PFSK-1 (cell line): ENCODE measurements around the gene TMEFF1.

Experiments
- FOXP2 ChIP-seq: optimal IDR thresholded peaks from 2 replicates; pipeline ENCODE3; 2011; ENCODE audit warnings: borderline replicate concordance, control low read depth, inconsistent platforms; ENCODE audit not compliant: insufficient read depth; ENCODE audit errors: extremely low read length, extremely low read depth
- POLR2AphosphoS5 ChIP-seq: IDR thresholded peaks from 2 replicates; pipeline ENCODE4 v1.6.1; 2012; ENCODE audit warnings: low read depth, mild to moderate bottlenecking, control low read depth, low read length, moderate library complexity
- REST ChIP-seq, 2 experiments: IDR thresholded peaks; 2 replicates each; pipeline versions ENCODE4 v1.6.1 to v1.8.0; 2011 to 2012; ENCODE audit warnings: low read depth in 2 of 2, low read length in 2 of 2, control low read depth in 1 of 2, inconsistent platforms in 1 of 2, mild to moderate bottlenecking in 1 of 2, moderate library complexity in 1 of 2; ENCODE audit not compliant: insufficient read depth in 1 of 2
- SIN3A ChIP-seq: IDR thresholded peaks from 2 replicates; pipeline ENCODE4 v1.6.1; 2012; ENCODE audit warnings: mild to moderate bottlenecking, low read length, moderate library complexity, borderline replicate concordance; ENCODE audit not compliant: insufficient read depth
- TAF1 ChIP-seq: IDR thresholded peaks from 2 replicates; pipeline ENCODE4 v1.6.1; 2012; ENCODE audit warnings: low read length, control low read depth, borderline replicate concordance; ENCODE audit not compliant: insufficient read depth

Gene TMEFF1

GRCh38 chr9:100474924-100475276 lies 2.0 kb downstream of the TMEFF1 start:
- no peak for TF ChIP-seq SIN3A
- no peak for TF ChIP-seq REST (IDR thresholded peaks at IDR 0.05; ENCODE audit: insufficient read depth in 1 of 2, low read depth in 2 of 2, low read length in 2 of 2)
- TF ChIP-seq FOXP2: no peak
- no peak for TF ChIP-seq TAF1
- no peak for TF ChIP-seq POLR2AphosphoS5

DNA sequence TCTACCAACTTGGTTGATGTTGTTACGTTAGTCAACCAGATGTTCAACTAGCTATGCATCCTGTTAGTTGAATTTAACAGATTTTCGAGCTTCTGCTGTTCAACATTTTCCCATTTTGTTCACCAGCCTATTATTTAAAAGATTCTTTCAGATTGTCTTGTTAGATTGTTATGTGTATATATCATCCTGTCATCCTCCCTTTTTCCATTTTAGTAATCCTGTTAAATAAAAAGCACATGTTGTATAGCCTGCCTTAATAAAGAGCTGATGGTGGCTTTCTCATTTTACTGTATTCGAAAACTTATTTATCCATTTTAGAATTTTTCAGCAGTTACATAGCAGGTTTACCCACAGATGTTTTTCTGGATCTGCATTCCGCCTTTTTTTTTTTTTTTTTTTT lies 4.3 kb downstream of the TMEFF1 start:
- TF ChIP-seq TAF1: no peak
- TF ChIP-seq POLR2AphosphoS5: no peak
- TF ChIP-seq SIN3A: no peak

DNA sequence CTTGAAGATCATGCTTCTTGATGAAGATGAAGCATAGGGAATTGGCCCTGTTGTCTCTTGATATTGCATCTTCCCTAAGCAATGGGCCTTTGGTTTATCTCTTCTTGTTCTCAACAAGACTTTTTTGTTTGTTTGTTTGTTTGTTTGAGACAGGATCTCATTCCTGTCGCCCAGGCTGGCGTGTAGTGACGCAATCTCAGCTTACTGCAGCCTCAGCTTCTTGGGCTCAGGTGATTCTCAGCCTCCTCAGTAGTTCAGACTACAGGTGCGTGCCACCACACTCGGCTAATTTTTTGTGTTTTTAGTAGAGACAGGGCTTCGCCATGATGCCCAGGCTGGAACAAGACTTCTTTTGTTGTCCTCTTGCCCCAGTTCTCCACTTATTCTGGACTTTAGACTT lies 5.2 kb downstream of the TMEFF1 start:
- no peak for TF ChIP-seq REST (IDR thresholded peaks at IDR 0.05; ENCODE audit: insufficient read depth in 1 of 2, low read depth in 2 of 2, low read length in 2 of 2)
- TF ChIP-seq TAF1: no peak
- no peak for TF ChIP-seq SIN3A
- TF ChIP-seq FOXP2: no peak

- no peak for TF ChIP-seq SIN3A
- TF ChIP-seq REST (IDR thresholded peaks at IDR 0.05; ENCODE audit: insufficient read depth in 1 of 2, low read depth in 2 of 2, low read length in 2 of 2): no peak
- TF ChIP-seq POLR2AphosphoS5: no peak
- TF ChIP-seq FOXP2: no peak
- TF ChIP-seq TAF1: no peak
Observed at GRCh38 chr9:100479820-100480219, 6.9 kb downstream of the TMEFF1 start.

DNA sequence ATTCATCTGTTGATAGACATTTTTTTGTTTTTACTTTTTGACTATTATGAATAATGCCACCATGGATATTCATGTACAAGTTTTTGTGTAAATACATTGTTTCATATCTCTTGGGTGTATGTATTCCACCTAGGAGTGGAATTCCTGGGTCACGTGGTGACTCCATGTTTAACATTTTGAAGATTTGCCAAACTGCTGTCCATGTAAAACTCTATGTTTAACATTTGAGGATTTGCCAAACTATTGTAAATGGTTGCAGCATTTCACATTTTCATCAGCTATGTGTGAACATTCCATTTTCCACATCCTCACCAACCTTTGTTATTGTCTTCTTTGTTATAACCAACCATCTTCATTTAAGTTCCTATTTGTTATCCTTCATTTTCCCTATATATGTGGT lies 12.2 kb downstream of the TMEFF1 start:
- no peak for TF ChIP-seq REST (IDR thresholded peaks at IDR 0.05; ENCODE audit: insufficient read depth in 1 of 2, low read depth in 2 of 2, low read length in 2 of 2)
- no peak for TF ChIP-seq SIN3A
- TF ChIP-seq FOXP2: no peak
- no peak for TF ChIP-seq TAF1
- no peak for TF ChIP-seq POLR2AphosphoS5
